Jurkat, Clone E6-1 (cell line): ENCODE results near the gene PCDHGA7.
A peak's percentile ranks its signal among the peaks of the same experiment; 100 is the strongest.
"Not testable (repeated sequence)": the region's sequence is repeated elsewhere in the genome, so short reads cannot be mapped to it uniquely, and the experiment has no call there.

Experiments
- DNase-seq: peaks from one replicate; pipeline ENCODE4 v3.0.0-alpha.2; 2011; ENCODE audit warnings: low read depth, low spot score
- H3K4me3 ChIP-seq: 2 replicates; pipeline ENCODE4 v1.5.1; 2011; ENCODE audit warnings: mild to moderate bottlenecking, low read length, control low read depth, moderate library complexity

Gene PCDHGA7

DNA sequence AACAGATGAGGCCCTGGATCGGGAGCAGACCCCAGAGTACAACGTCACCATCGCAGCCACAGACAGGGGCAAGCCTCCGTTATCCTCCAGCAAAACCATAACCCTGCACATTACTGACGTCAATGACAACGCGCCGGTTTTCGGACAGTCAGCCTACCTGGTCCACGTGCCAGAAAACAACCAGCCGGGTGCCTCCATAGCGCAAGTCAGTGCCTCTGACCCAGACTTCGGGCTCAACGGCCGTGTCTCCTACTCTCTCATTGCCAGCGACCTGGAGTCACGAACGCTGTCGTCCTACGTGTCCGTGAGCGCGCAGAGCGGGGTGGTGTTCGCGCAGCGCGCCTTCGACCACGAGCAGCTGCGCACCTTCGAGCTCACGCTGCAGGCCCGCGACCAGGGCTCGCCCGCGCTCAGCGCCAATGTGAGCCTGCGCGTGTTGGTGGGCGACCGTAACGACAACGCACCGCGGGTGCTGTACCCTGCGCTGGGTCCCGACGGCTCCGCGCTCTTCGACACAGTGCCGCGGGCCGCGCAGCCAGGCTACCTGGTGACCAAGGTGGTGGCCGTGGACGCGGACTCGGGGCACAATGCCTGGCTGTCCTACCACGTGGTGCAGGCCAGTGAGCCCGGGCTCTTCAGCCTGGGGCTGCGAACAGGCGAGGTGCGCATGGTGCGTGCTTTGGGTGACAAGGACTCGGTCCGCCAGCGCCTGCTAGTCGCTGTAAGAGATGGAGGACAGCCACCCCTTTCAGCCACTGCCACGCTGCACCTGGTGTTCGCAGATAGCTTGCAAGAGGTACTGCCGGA lies 36.7 kb downstream of the PCDHGA7 start:
- no peak overlapping the region for H3K4me3 ChIP-seq
- no peak for DNase-seq

DNA sequence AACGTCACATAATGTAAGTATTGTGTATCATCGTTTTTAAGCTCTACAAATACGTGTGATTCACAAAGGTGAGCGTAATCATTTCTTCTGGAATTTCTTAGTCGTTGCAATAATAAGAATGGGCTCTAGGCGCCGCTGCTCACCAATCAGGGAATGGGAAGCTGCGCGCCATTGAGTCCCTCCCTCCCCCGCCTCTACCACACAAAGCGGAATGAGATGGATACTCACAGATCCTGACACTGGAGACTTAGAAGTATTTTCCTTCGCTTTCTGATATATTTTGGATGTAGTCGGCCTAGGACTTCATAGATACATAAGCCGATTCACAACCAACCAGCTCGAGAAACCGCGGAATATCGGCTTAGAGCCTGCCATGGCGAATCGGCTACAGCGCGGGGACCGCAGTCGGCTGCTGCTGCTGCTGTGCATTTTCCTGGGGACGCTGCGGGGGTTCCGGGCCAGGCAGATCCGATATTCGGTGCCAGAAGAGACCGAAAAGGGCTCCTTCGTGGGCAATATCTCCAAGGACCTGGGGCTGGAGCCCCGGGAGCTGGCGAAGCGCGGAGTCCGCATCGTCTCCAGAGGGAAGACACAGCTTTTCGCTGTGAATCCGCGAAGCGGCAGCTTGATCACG lies 38.4 kb downstream of the PCDHGA7 start, which contains the start of gene PCDHGA11:
Gene PCDHGA11 (plus strand): TSS at position 197 of the 634 bp plus-strand sequence. CDS start 177 bp downstream, at position 374.
- H3K4me3 ChIP-seq: no peak within 1 kb of the TSS
- peak; percentile 24 for DNase-seq

GRCh38 chr5:141421489-141421855 lies 38.9 kb downstream of the PCDHGA7 start:
- H3K4me3 ChIP-seq: no peak overlapping the region

DNA sequence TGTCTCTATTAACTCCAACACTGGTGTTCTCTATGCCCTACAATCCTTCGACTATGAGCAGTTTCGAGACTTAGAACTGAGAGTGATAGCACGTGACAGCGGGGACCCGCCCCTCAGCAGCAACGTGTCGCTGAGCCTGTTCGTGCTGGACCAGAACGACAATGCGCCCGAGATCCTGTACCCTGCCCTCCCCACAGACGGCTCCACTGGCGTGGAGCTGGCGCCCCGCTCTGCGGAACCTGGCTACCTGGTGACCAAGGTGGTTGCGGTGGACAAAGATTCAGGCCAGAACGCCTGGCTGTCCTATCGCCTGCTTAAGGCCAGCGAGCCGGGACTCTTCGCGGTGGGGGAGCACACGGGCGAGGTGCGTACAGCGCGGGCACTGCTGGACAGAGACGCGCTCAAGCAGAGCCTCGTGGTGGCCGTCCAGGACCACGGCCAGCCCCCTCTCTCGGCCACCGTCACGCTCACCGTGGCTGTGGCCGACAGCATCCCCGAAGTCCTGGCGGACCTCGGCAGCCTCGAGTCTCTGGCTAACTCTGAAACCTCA lies 40.3 kb downstream of the PCDHGA7 start:
- DNase-seq: no peak

More at GRCh38 chr5:141421489-141421855, 38.9 kb downstream of the PCDHGA7 start:
- DNase-seq: no peak

DNA sequence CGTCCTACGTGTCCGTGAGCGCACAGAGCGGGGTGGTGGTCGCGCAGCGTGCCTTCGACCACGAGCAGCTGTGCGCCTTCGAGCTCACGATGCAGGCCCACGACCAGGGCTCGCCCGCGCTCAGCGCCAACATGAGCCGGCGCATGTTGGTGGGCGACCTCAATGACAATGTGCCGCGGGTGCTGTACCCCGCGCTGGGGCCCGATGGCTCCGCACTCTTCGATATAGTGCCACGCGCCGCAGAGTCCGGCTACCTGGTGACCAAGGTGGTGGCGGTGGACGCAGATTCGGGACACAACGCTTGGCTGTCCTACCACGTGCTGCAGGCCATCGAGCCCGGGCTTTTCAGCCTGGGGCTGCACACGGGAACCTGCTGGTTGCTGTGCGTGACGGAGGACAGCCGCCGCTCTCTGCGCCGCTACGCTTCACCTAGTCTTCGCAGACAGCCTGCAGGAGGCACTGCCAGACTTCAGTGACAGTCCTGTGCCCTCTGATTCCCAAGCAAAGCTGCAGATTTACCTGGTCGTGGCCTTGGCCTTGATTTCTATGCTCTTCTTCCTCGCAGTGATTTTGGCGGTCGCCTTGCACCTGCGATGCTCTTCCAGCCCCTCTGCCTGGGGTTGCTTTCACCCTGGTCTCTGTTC lies 45.4 kb downstream of the PCDHGA7 start:
- no peak overlapping the region for H3K4me3 ChIP-seq
- DNase-seq: no peak

More for the DNA sequence above, 40.3 kb downstream of the PCDHGA7 start:
- no peak overlapping the region for H3K4me3 ChIP-seq

DNA sequence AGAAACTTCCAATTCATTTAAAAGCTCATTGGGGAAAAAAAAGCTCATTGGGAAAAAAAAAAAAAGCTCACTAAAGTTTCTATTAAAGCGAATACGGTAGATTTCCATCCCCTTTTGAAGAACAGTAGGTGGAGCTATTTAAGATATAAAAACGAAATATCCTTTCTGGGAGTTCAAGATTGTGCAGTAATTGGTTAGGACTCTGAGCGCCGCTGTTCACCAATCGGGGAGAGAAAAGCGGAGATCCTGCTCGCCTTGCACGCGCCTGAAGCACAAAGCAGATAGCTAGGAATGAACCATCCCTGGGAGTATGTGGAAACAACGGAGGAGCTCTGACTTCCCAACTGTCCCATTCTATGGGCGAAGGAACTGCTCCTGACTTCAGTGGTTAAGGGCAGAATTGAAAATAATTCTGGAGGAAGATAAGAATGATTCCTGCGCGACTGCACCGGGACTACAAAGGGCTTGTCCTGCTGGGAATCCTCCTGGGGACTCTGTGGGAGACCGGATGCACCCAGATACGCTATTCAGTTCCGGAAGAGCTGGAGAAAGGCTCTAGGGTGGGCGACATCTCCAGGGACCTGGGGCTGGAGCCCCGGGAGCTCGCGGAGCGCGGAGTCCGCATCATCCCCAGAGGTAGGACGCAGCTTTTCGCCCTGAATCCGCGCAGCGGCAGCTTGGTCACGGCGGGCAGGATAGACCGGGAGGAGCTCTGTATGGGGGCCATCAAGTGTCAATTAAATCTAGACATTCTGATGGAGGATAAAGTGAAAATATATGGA lies 48.0 kb downstream of the PCDHGA7 start, which contains the start of gene PCDHGA12:
Gene PCDHGA12 (plus strand): TSS at position 176 of the 782 bp plus-strand sequence. CDS start 253 bp downstream, at position 429.
- no peak for DNase-seq
- H3K4me3 ChIP-seq: no peak within 1 kb of the TSS

- no peak overlapping the region for H3K4me3 ChIP-seq
These were observed 48.7 kb downstream of the PCDHGA7 start for GRCh38 chr5:141431286-141431685.

DNA sequence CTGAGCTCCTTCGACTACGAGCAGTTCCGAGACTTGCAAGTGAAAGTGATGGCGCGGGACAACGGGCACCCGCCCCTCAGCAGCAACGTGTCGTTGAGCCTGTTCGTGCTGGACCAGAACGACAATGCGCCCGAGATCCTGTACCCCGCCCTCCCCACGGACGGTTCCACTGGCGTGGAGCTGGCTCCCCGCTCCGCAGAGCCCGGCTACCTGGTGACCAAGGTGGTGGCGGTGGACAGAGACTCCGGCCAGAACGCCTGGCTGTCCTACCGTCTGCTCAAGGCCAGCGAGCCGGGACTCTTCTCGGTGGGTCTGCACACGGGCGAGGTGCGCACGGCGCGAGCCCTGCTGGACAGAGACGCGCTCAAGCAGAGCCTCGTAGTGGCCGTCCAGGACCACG lies 49.8 kb downstream of the PCDHGA7 start:
- DNase-seq, H3K4me3 ChIP-seq: not testable (repeated sequence)

More at GRCh38 chr5:141431286-141431685, 48.7 kb downstream of the PCDHGA7 start:
- no peak for DNase-seq

DNA sequence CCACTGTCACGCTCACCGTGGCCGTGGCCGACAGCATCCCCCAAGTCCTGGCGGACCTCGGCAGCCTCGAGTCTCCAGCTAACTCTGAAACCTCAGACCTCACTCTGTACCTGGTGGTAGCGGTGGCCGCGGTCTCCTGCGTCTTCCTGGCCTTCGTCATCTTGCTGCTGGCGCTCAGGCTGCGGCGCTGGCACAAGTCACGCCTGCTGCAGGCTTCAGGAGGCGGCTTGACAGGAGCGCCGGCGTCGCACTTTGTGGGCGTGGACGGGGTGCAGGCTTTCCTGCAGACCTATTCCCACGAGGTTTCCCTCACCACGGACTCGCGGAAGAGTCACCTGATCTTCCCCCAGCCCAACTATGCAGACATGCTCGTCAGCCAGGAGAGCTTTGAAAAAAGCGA lies 50.2 kb downstream of the PCDHGA7 start:
- DNase-seq, H3K4me3 ChIP-seq: not testable (repeated sequence)

- H3K4me3 ChIP-seq: no peak overlapping the region
- DNase-seq: no peak
These were observed 51.5 kb downstream of the PCDHGA7 start for GRCh38 chr5:141434006-141434405.
